HepG2 (cell line): ENCODE data around the gene LARP7. TPM values are rescaled to one million over a fixed set of nuclear protein-coding genes. Genes with fewer than 3 reads are reported as not detected.
A peak's percentile ranks its signal among the peaks of the same experiment; 100 is the strongest.

Experiments
- GABPA ChIP-seq, 2 experiments: IDR thresholded peaks; 2 replicates each; pipeline ENCODE4 v1.6.1; 2011 to 2016; ENCODE audit warnings: low read depth in 2 of 2, low read length in 1 of 2, missing biosample characterization in 1 of 2, missing genetic modification characterization in 1 of 2
- HOXD1 ChIP-seq: sonication (generic); formaldehyde crosslinking; IDR thresholded peaks from 2 replicates; pipeline ENCODE4 v1.5.0; 2020; ENCODE audit warnings: missing genetic modification reagents
- KAT8 ChIP-seq: IDR thresholded peaks from 2 replicates; pipeline ENCODE4 v1.6.1; 2016; ENCODE audit warnings: missing genetic modification reagents, missing compliant biosample characterization
- KDM3A ChIP-seq: IDR thresholded peaks from 2 replicates; pipeline ENCODE4 v1.6.1; 2018; ENCODE audit warnings: low read depth, missing compliant biosample characterization
- NR3C1 ChIP-seq: sonication (generic); formaldehyde crosslinking; IDR thresholded peaks from 2 replicates; pipeline ENCODE4 v1.4.0; 2020; ENCODE audit warnings: missing genetic modification reagents
- RXRA ChIP-seq: sonication (generic); formaldehyde crosslinking; IDR thresholded peaks from 2 replicates; pipeline ENCODE4 v1.5.1; 2020; ENCODE audit warnings: missing genetic modification reagents
- STAT5B ChIP-seq: sonication (generic); formaldehyde crosslinking; IDR thresholded peaks from 2 replicates; pipeline ENCODE4 v1.4.0; 2020; ENCODE audit warnings: missing genetic modification reagents
- TSC22D2 ChIP-seq: sonication (generic); formaldehyde crosslinking; IDR thresholded peaks from 2 replicates; pipeline ENCODE4 v1.5.1; 2020; ENCODE audit warnings: missing genetic modification reagents, mild to moderate bottlenecking, borderline replicate concordance
- WIZ ChIP-seq: sonication (generic); formaldehyde crosslinking; IDR thresholded peaks from 2 replicates; pipeline ENCODE4 v1.5.1; 2020; ENCODE audit warnings: mild to moderate bottlenecking, missing genetic modification reagents
- ZBTB8A ChIP-seq: sonication (generic); formaldehyde crosslinking; IDR thresholded peaks from 2 replicates; pipeline ENCODE4 v1.4.0; 2020; ENCODE audit warnings: mild to moderate bottlenecking, low read depth, missing genetic modification reagents, borderline replicate concordance
- ZMYM2 ChIP-seq: sonication (generic); formaldehyde crosslinking; IDR thresholded peaks from 2 replicates; pipeline ENCODE4 v1.8.0; 2022; ENCODE audit warnings: mild to moderate bottlenecking, missing genetic modification reagents
- ZNF367 ChIP-seq: sonication (generic); formaldehyde crosslinking; IDR thresholded peaks from 2 replicates; pipeline ENCODE4 v1.4.0; 2020; ENCODE audit warnings: missing genetic modification reagents, borderline replicate concordance
- ZNF383 ChIP-seq: sonication (generic); formaldehyde crosslinking; IDR thresholded peaks from 2 replicates; pipeline ENCODE4 v1.4.0; 2020; ENCODE audit warnings: missing genetic modification reagents, mild to moderate bottlenecking, borderline replicate concordance
- ZNF547 ChIP-seq: sonication (generic); formaldehyde crosslinking; IDR thresholded peaks from 2 replicates; pipeline ENCODE4 v1.5.1; 2020; ENCODE audit warnings: mild to moderate bottlenecking, missing genetic modification reagents
- ZNF577 ChIP-seq: sonication (generic); formaldehyde crosslinking; IDR thresholded peaks from 2 replicates; pipeline ENCODE4 v1.4.0; 2020; ENCODE audit warnings: mild to moderate bottlenecking, low read depth, missing genetic modification reagents, borderline replicate concordance
- ZNF724P ChIP-seq: sonication (generic); formaldehyde crosslinking; IDR thresholded peaks from 2 replicates; pipeline ENCODE4 v1.8.0; 2022; ENCODE audit warnings: missing genetic modification reagents, borderline replicate concordance
- ZNF792 ChIP-seq: IDR thresholded peaks from 2 replicates; pipeline ENCODE4 v1.6.1; 2016
- ZNF839 ChIP-seq: sonication (generic); formaldehyde crosslinking; IDR thresholded peaks from 2 replicates; pipeline ENCODE4 v1.4.0; 2020; ENCODE audit warnings: missing genetic modification reagents, mild to moderate bottlenecking, borderline replicate concordance
- polyA plus RNA-seq, 8 experiments: library from polyadenylated mRNA; depleted of rRNA in 3 of 8; stranded (reverse) in 7 of 8; unstranded in 1 of 8; fragments of >200 nt; fragmentation: Illumina TruSeq in 4 of 8; extraction: Trizol in 4 of 8; gene quantifications; 2 replicates each; pipeline versions ENCODE4 v1.2.1 to v1.2.3, GENCODE V29; 2011 to 2016; ENCODE audit warnings: low read depth in 4 of 8, missing spikeins in 1 of 8, mixed read lengths in 1 of 8; ENCODE audit not compliant: insufficient read depth in 1 of 8
- total RNA-seq, 5 experiments: library from RNA; depleted of rRNA; stranded (reverse); fragments of >200 nt; fragmentation: Illumina TruSeq; extraction: Trizol; gene quantifications; 2 replicates each; pipeline ENCODE4 v1.2.3, GENCODE V29; 2016; ENCODE audit warnings: low read depth in 1 of 5
- TF ChIP-seq, protein P1 (sequence below): sonication (generic); formaldehyde crosslinking; IDR thresholded peaks from 2 replicates; pipeline ENCODE4 v1.8.1; 2023; ENCODE audit warnings: missing genetic modification reagents, mild to moderate bottlenecking, borderline replicate concordance
- TF ChIP-seq, protein P2 (sequence below): IDR thresholded peaks from 2 replicates; pipeline ENCODE4 v1.6.1; 2012; ENCODE audit warnings: low read length, improper control_type of control experiment
- TF ChIP-seq, protein P3 (sequence below): sonication (generic); formaldehyde crosslinking; IDR thresholded peaks from 2 replicates; pipeline ENCODE4 v1.8.0; 2022; ENCODE audit warnings: missing genetic modification reagents, mild to moderate bottlenecking, borderline replicate concordance
- TF ChIP-seq, protein P4 (sequence below): sonication (generic); formaldehyde crosslinking; IDR thresholded peaks from 2 replicates; pipeline ENCODE4 v1.5.1; 2020; ENCODE audit warnings: mild to moderate bottlenecking, missing genetic modification reagents

The LARP7 gene
- total and polyA plus RNA-seq, 2 of the 13 experiments (the other 11 are each of a cell fraction or from before 2014, with no cell fraction given) = 9.7 to 37.1 TPM

DNA sequence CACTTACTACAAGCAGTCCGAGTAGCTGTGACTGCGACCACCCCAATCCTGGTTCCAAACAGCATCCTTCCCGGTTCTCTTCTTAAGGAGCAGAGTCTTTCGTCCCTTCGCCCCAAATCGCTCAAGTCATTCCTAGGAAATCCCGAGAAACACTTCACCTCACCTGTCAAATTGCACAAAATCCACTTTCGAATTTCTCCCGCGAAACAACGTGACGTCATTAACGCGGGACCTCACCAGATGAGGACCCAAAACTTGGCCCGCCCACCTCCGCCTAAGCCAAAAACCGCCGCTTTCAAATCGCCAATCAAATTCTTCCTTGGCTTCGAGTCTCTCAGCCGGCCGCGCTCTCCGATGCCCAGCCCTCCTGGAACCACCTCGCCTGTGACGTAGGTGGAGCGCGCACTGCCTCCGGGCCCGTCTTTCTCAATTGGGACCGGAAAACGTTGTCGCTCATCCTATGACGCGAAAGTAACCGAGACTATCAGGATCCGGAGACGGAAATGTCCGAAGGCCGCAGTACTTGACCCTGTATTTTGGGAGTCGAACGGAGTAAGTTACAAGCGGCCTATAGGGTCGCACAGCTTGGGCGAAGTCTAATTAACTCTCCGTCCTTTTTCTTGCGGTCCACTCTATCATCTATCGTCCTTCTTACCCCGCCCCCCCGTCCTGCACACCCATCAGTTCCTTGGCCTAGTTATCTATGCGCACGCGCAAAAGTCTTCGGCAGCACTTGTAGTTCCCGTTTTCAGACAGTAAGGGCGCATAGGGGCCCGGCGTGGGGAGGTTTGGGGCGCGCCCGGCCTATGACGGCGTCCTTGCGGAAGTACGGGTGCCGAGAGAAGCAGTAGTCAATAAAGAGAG, at the start of gene LARP7, which contains the start of gene ZGRF1 (continued):
- TF ChIP-seq, protein P1, sequence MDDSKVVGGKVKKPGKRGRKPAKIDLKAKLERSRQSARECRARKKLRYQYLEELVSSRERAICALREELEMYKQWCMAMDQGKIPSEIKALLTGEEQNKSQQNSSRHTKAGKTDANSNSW (CRISPR knock-in tag) = no peak
- TF ChIP-seq NR3C1 (no peak), ZNF367 (0 out of 2 replicates have a peak, but pooled peaks have one; percentile 39), KDM3A (CRISPR knock-in tag) (peak; percentile 24; the same call in 1 of the 2 replicates), ZMYM2 (CRISPR knock-in tag) (peak; percentile 84), WIZ (CRISPR knock-in tag) (no peak), GABPA (IDR thresholded peaks at IDR 0.05; ENCODE audit: low read depth, low read length) (peak; percentile 68), GABPA (CRISPR knock-in tag; IDR thresholded peaks at IDR 0.05; ENCODE audit: low read depth) (peak; percentile 94), TSC22D2 (CRISPR knock-in tag) (no peak), ZNF383 (CRISPR knock-in tag) (no peak), STAT5B (CRISPR knock-in tag) (no peak), ZNF547 (CRISPR knock-in tag) (peak; percentile 45; the same call in 1 of the 2 replicates), ZNF577 (CRISPR knock-in tag) (no peak), ZNF792 (CRISPR knock-in tag) (peak; percentile 25; the same call in 1 of the 2 replicates), RXRA (CRISPR knock-in tag) (peak; percentile 56), ZNF839 (CRISPR knock-in tag) (peak; percentile 27; the same call in 1 of the 2 replicates), ZNF724P (no peak; the same call in 1 of the 2 replicates), ZBTB8A (CRISPR knock-in tag) (no peak), HOXD1 (CRISPR knock-in tag) (no peak), KAT8 (peak; percentile 97)
- TF ChIP-seq, protein P2, sequence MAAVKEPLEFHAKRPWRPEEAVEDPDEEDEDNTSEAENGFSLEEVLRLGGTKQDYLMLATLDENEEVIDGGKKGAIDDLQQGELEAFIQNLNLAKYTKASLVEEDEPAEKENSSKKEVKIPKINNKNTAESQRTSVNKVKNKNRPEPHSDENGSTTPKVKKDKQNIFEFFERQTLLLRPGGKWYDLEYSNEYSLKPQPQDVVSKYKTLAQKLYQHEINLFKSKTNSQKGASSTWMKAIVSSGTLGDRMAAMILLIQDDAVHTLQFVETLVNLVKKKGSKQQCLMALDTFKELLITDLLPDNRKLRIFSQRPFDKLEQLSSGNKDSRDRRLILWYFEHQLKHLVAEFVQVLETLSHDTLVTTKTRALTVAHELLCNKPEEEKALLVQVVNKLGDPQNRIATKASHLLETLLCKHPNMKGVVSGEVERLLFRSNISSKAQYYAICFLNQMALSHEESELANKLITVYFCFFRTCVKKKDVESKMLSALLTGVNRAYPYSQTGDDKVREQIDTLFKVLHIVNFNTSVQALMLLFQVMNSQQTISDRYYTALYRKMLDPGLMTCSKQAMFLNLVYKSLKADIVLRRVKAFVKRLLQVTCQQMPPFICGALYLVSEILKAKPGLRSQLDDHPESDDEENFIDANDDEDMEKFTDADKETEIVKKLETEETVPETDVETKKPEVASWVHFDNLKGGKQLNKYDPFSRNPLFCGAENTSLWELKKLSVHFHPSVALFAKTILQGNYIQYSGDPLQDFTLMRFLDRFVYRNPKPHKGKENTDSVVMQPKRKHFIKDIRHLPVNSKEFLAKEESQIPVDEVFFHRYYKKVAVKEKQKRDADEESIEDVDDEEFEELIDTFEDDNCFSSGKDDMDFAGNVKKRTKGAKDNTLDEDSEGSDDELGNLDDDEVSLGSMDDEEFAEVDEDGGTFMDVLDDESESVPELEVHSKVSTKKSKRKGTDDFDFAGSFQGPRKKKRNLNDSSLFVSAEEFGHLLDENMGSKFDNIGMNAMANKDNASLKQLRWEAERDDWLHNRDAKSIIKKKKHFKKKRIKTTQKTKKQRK = no peak
- TF ChIP-seq, protein P3, sequence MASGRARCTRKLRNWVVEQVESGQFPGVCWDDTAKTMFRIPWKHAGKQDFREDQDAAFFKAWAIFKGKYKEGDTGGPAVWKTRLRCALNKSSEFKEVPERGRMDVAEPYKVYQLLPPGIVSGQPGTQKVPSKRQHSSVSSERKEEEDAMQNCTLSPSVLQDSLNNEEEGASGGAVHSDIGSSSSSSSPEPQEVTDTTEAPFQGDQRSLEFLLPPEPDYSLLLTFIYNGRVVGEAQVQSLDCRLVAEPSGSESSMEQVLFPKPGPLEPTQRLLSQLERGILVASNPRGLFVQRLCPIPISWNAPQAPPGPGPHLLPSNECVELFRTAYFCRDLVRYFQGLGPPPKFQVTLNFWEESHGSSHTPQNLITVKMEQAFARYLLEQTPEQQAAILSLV (CRISPR knock-in tag) = 0 out of 2 replicates have a peak, but pooled peaks have one; percentile 29
- TF ChIP-seq, protein P4, sequence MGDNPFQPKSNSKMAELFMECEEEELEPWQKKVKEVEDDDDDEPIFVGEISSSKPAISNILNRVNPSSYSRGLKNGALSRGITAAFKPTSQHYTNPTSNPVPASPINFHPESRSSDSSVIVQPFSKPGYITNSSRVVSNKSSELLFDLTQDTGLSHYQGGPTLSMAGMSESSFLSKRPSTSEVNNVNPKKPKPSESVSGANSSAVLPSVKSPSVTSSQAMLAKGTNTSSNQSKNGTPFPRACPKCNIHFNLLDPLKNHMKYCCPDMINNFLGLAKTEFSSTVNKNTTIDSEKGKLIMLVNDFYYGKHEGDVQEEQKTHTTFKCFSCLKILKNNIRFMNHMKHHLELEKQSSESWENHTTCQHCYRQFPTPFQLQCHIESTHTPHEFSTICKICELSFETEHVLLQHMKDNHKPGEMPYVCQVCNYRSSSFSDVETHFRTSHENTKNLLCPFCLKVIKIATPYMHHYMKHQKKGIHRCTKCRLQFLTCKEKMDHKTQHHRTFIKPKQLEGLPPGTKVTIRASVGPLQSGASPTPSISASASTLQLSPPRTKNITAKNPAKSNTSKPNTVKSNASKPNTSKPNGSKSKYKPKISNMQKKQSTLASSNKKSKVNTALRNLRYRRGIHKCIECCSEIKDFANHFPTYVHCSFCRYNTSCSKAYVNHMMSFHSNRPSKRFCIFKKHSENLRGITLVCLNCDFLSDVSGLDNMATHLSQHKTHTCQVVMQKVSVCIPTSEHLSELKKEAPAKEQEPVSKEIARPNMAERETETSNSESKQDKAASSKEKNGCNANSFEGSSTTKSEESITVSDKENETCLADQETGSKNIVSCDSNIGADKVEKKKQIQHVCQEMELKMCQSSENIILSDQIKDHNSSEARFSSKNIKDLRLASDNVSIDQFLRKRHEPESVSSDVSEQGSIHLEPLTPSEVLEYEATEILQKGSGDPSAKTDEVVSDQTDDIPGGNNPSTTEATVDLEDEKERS = peak; percentile 21; the same call in 1 of the 2 replicates
